HG02870 (cell line): ENCODE measurements around the gene MT1E.

Source experiments
- ATAC-seq: cut with Tn5 transposase; IDR thresholded peaks from one replicate; pipeline ENCODE4 v1.9.1; 2021; ENCODE audit warnings: mild to moderate bottlenecking, moderate library complexity; ENCODE audit not compliant: unreplicated experiment

The MT1E gene

GRCh38 chr16:56623637-56624036, 1.9 kb upstream of the MT1E start:
- ATAC-seq = no peak

DNA sequence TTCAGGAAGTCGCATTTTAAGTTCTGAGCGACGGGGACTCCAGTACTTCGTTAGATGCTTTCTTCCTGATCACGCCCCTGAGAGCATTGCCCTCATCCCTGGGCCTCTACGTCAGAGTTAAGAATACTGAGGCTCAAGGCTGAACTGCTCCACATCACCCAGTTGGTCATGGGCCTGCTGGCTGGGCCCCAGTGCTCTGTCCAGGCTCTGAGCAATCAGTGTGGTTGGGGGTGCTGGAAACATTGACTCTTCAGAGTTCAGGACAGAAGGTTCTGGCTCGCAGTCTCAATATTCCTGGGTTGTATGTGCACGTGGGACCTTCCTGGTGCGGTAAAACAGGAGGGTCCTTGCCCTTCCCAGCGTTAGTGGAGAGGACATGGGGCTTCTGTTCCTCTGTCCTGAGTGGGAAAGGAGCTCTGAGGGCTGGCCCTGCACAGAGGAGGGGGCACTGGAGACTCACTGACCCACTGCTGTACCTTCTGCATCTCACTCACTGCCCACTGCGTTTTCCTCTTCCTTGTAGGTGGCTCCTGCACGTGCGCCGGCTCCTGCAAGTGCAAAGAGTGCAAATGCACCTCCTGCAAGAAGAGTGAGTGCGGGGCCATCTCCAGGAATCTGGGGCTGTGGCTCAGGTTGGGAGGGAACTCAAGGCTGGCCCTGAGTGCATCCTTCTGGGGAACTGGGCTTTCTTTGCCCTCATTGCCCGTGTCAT, 518 bp downstream of the MT1E start:
- no peak for ATAC-seq

GRCh38 chr16:56626685-56627084, 1.1 kb downstream of the MT1E start:
- ATAC-seq = no peak

GRCh38 chr16:56628486-56629350, 3.1 kb downstream of the MT1E start:
- ATAC-seq = no peak

DNA sequence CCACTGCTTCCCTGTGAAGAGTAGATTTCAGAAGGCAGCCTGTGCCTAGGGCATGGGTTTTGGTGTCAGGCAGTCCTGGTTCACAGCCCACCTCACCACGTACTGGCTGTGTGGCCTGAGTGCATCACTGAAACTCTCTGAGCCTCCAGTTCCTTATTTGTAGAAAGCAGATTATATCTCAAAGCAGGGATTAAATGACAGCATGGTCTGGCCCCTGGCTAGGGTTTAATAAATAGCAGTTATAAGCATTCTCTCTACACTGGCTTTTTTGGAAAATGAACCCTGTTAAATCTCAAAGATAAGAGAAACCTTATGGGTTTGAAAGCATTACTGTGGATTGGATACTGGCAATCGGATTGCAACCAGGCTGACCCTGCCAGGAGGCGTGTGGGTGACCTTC, 4.0 kb downstream of the MT1E start:
- ATAC-seq = no peak

- peak; percentile 79 for ATAC-seq
Measured at GRCh38 chr16:56630134-56630533, 4.6 kb downstream of the MT1E start.

DNA sequence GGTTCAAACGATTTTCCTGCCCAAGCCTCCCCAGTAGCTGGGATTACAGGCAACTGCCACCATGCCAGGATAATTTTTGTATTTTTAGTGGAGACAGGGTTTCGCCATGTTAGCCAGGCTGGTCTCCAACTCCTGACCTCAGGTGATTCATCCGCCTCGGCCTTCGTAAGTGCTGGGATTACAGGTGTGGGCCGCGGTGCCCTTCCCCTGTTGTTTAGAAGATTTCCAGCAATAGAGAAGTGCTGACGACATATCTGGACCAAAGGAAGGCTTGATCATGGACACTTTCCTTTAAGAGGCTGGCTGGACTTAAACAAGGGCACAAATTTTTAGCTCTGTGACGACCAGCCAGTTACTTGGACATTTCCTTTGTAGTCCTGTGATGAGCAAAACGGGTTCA, 5.6 kb downstream of the MT1E start:
- ATAC-seq = no peak

- ATAC-seq = no peak
Measured at GRCh38 chr16:56631832-56632155, 6.2 kb downstream of the MT1E start.

DNA sequence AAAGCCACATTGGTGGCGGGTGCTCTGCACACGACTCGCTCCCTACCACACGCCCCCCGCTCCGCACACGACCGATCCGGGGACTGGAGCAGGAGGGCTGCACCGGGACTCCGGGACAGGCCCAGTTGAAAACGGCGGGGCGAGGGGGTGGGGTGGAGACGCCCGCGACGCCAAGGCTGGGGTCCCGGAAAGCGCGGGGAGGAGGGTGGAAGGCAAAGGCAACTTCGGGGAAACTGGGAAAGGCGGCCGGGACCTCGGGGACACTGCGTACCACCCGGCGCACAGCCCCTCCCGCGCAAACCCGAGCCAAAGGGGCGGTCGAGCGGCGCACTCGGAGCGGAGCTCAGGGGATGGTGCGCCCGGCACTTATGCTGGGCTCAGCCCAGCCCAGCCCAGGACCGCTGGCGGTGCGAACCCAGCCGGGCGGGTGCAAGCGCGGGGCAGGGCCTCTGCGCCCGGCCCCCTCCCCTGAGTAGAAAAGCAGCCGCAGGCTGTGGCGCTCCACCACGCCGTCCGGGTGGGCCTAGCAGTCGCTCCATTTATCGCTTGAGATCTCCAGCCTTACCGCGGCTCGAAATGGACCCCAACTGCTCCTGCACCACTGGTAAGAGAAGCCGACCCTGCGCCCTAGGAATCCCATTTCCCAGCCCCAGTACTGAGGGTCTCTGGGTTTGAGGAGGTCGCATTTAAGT, 6.7 kb downstream of the MT1E start, which contains the start of gene MT1M:
Gene MT1M (plus strand): TSS at position 504 of the 692 bp plus-strand sequence. CDS start 73 bp downstream, at position 577.
- ATAC-seq = no peak

DNA sequence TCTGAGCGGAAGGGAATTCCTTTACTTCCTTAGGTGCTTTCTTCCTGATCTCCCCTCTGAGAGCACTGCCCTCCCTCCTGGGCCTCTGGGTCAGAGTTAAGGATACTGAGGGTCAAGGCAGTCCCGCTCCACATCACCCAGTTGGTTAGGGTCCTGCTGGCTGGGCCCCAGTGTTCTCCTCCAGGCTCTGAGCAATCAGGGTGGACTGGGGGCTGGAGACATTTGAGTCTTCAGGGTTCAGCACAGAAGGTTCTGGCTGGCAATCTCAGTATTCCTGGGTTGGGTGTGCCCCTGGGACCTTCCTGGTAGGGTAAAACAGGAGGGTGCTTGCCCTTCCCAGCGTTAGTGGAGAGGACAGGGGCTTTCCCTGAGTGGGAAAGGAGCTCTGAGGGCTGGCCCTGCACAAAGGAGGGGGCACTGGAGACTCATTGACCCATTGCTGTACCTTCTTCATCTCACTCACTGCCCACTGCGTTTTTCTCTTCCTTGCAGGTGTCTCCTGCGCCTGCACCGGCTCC, 7.3 kb downstream of the MT1E start:
- ATAC-seq = no peak

- ATAC-seq = no peak
Measured at GRCh38 chr16:56633535-56633934, 8.0 kb downstream of the MT1E start.

DNA sequence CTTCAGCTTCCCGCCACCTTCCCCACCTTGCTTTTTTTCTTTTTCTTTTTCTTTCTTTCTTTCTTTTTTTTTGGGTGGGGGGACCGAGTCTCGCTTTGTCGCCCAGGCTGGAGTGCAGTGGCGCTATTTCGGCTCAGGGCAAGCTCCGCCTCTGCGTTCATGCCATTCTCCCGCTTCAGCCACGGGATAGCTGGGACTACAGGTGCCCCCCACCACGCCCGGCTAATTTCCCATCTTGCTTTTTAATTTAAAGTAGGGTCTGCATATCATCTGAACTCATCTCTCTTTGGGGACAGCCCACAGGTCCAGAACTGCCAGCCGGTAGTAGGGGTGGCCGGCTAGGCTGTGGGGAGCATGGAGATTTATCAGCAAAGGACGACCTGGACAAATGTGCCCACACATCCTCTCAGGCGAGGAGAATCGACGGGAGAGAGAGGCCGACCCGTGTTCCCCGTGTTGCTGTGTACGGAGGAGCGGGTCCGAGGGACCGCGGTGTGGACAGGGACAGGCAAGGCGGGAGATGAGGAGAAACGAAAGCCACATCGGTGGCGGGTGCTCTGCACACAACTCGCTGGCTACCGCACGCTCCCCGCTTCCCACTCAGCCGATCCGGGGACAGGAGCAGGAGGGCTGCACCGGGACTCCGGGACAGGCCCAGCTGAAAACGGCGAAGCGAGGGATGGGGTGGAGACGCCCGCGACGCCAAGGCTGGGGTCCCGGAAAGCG, 9.3 kb downstream of the MT1E start:
- no peak for ATAC-seq

DNA sequence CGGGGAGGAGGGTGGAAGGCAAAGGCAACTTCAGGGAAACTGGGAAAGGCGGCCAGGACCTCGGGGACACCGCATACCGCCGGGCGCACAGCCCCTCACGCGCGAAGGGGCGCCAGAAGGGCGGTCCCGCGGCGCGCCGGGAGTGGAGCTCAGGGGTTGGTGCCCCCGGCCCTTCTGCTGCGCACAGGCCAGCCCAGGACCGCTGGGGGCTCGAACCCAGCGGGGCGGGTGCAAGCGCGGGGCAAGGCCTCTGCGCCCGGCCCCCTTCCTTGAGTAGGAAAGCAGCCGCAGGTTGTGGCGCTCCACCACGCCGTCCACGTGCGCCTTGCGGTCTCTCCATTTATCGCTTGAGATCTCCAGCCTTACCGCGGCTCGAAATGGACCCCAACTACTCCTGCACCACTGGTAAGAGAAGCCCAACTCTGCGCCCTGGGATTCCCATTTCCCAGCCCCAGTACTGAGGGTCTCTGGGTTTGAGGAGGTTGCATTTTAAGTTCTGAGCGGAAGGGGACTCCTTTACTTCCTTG, 9.9 kb downstream of the MT1E start:
- no peak for ATAC-seq

GRCh38 chr16:56636616-56637413, 11.2 kb downstream of the MT1E start:
- ATAC-seq = no peak

GRCh38 chr16:56637814-56638750, 12.5 kb downstream of the MT1E start, which contains the start of gene MT1A:
TSS of gene MT1A (plus strand) at chr16:56638666. CDS start at chr16:56638739, 73 bp downstream.
- ATAC-seq = no peak

DNA sequence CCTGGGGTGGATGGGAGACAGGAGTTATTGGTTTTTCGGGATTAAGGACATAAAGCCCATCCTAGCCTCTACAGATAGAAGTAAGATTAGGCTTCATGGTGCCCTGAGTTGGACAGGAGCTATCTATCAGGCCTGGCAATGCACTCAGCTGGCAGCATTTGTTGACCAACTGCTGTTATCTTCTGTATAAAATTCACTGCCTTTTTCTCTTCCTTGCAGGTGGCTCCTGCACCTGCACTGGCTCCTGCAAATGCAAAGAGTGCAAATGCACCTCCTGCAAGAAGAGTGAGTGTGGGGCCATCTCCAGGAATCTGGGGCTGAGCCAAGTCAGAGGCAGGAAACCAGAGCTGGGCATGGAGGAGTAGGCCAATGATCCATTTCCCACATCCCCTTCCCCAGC, 13.5 kb downstream of the MT1E start:
- ATAC-seq = no peak

GRCh38 chr16:56640076-56640475, 14.5 kb downstream of the MT1E start:
- ATAC-seq = no peak

DNA sequence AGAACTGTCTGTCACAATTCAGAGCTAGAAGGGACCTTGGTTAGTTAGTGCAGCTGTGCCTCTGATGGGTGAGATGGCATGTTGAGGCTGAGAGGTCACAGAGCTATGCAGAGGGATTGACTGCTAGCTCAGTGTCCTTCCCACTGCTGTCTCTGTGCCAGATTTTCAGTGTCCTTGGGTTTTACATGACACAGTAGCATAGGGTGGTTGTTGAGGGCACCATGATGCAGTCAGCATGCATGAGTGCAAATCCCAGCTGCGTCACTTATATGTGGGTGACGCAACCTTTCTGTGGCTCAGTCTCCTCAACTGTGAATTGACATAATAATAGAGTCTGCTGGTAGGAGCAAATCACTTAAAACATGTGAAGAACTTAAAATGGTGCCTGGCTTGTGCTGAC, 15.6 kb downstream of the MT1E start:
- ATAC-seq = no peak
